Measurements from ENCODE around the gene ATP5F1A. TPM values are rescaled to one million over a fixed set of nuclear protein-coding genes. Genes with fewer than 3 reads are reported as not detected.

Gene ATP5F1A
- polyA plus RNA-seq, 3 donors: 722 to 778 (median 731) TPM

GRCh38 chr18:46073474-46074331 is 24.4 kb downstream of the ATP5F1A start:
- peak in 1 of 3 donors; percentile 56 for DNase-seq (ENCODE audit: low read depth in 3 of 3, low spot score in 2 of 3)

GRCh38 chr18:46072959-46073358 is 25.1 kb downstream of the ATP5F1A start:
- no peak for DNase-seq (ENCODE audit: low read depth in 3 of 3, low spot score in 2 of 3)

GRCh38 chr18:46072376-46072867 is 25.7 kb downstream of the ATP5F1A start:
- DNase-seq (ENCODE audit: low read depth in 3 of 3, low spot score in 2 of 3): no peak

GRCh38 chr18:46071653-46072375 is 26.3 kb downstream of the ATP5F1A start, which contains the start of gene PSTPIP2:
Gene PSTPIP2 (minus strand): TSS chr18:46072260. CDS start chr18:46072188, 72 bp downstream.
- no peak for DNase-seq (ENCODE audit: low read depth in 3 of 3, low spot score in 2 of 3)

- no peak for DNase-seq (ENCODE audit: low read depth in 3 of 3, low spot score in 2 of 3)
Measured at GRCh38 chr18:46070815-46071652, 27.1 kb downstream of the ATP5F1A start.

GRCh38 chr18:46070232-46070631 is 27.9 kb downstream of the ATP5F1A start:
- no peak for DNase-seq (ENCODE audit: low read depth in 3 of 3, low spot score in 2 of 3)

GRCh38 chr18:46069524-46069923 is 28.6 kb downstream of the ATP5F1A start:
- no peak for DNase-seq (ENCODE audit: low read depth in 3 of 3, low spot score in 2 of 3)

- no peak for DNase-seq (ENCODE audit: low read depth in 3 of 3, low spot score in 2 of 3)
Measured at GRCh38 chr18:46068763-46069162, 29.3 kb downstream of the ATP5F1A start.

GRCh38 chr18:46067438-46068007 is 30.6 kb downstream of the ATP5F1A start:
- no peak for DNase-seq (ENCODE audit: low read depth in 3 of 3, low spot score in 2 of 3)

GRCh38 chr18:46062781-46063180 is 35.3 kb downstream of the ATP5F1A start:
- DNase-seq (ENCODE audit: low read depth in 3 of 3, low spot score in 2 of 3): no peak

GRCh38 chr18:46061796-46062195 is 36.3 kb downstream of the ATP5F1A start:
- DNase-seq (ENCODE audit: low read depth in 3 of 3, low spot score in 2 of 3): no peak

GRCh38 chr18:46061387-46061786 is 36.7 kb downstream of the ATP5F1A start:
- no peak for DNase-seq (ENCODE audit: low read depth in 3 of 3, low spot score in 2 of 3)

- DNase-seq (ENCODE audit: low read depth in 3 of 3, low spot score in 2 of 3): no peak
Measured at GRCh38 chr18:46060359-46060841, 37.7 kb downstream of the ATP5F1A start.

- no peak for DNase-seq (ENCODE audit: low read depth in 3 of 3, low spot score in 2 of 3)
Measured at GRCh38 chr18:46055838-46056230, 42.3 kb downstream of the ATP5F1A start.

- no peak for DNase-seq (ENCODE audit: low read depth in 3 of 3, low spot score in 2 of 3)
Measured at GRCh38 chr18:46054956-46055837, 42.9 kb downstream of the ATP5F1A start.

GRCh38 chr18:46053368-46054095 is 44.6 kb downstream of the ATP5F1A start:
- no peak for DNase-seq (ENCODE audit: low read depth in 3 of 3, low spot score in 2 of 3)

GRCh38 chr18:46051731-46052461 is 46.2 kb downstream of the ATP5F1A start:
- no peak for DNase-seq (ENCODE audit: low read depth in 3 of 3, low spot score in 2 of 3)

- no peak for DNase-seq (ENCODE audit: low read depth in 3 of 3, low spot score in 2 of 3)
Measured at GRCh38 chr18:46050268-46050667, 47.8 kb downstream of the ATP5F1A start.
